WTC11 (cell line): ENCODE results near the gene IZUMO4. TPM values are rescaled to one million over a fixed set of nuclear protein-coding genes. Genes with fewer than 3 reads are reported as not detected.
A peak's percentile ranks its signal among the peaks of the same experiment; 100 is the strongest.

ENCODE experiments used
- AFF4 ChIP-seq: sonication (generic); formaldehyde crosslinking; IDR thresholded peaks from 2 replicates; pipeline ENCODE4 v1.8.1; 2023; ENCODE audit warnings: mild to moderate bottlenecking, missing genetic modification reagents, borderline replicate concordance
- CBFB ChIP-seq: sonication (generic); formaldehyde crosslinking; IDR thresholded peaks from 2 replicates; pipeline ENCODE4 v1.8.1; 2022; ENCODE audit warnings: mild to moderate bottlenecking, low read depth, missing genetic modification reagents
- ETV6 ChIP-seq: sonication (generic); formaldehyde crosslinking; IDR thresholded peaks from 2 replicates; pipeline ENCODE4 v1.8.1; 2022; ENCODE audit warnings: mild to moderate bottlenecking, missing genetic modification reagents
- FOXK1 ChIP-seq: sonication (generic); formaldehyde crosslinking; IDR thresholded peaks from 2 replicates; pipeline ENCODE4 v1.8.0; 2022; ENCODE audit warnings: mild to moderate bottlenecking, moderate library complexity, missing genetic modification reagents
- FOXP1 ChIP-seq: sonication (generic); formaldehyde crosslinking; IDR thresholded peaks from 2 replicates; pipeline ENCODE4 v1.8.0; 2022; ENCODE audit warnings: missing genetic modification reagents, mild to moderate bottlenecking, moderate library complexity, borderline replicate concordance
- HMGA2 ChIP-seq: fragments of 250-450 bp; sonication (Bioruptor Pico); IDR thresholded peaks from 2 replicates; pipeline ENCODE4 v1.4.0; 2021; ENCODE audit warnings: mild to moderate bottlenecking, moderate library complexity
- KAT7 ChIP-seq: sonication (generic); formaldehyde crosslinking; IDR thresholded peaks from 2 replicates; pipeline ENCODE4 v1.8.1; 2023; ENCODE audit warnings: missing genetic modification reagents, mild to moderate bottlenecking, borderline replicate concordance
- NFYB ChIP-seq: sonication (generic); formaldehyde crosslinking; conservative IDR thresholded peaks from 2 replicates; pipeline ENCODE4 v1.8.0; 2022; ENCODE audit warnings: low read depth, missing genetic modification reagents
- NR3C1 ChIP-seq: sonication (generic); formaldehyde crosslinking; conservative IDR thresholded peaks from 2 replicates; pipeline ENCODE4 v1.8.1; 2023; ENCODE audit warnings: low read depth, mild to moderate bottlenecking, missing genetic modification reagents
- PRRX2 ChIP-seq: fragments of 250-450 bp; sonication (Bioruptor Pico); IDR thresholded peaks from 2 replicates; pipeline ENCODE4 v1.8.0; 2021; ENCODE audit warnings: mild to moderate bottlenecking
- RORB ChIP-seq: fragments of 250-450 bp; sonication (Bioruptor Pico); IDR thresholded peaks from 2 replicates; pipeline ENCODE4 v1.9.0; 2021; ENCODE audit warnings: mild to moderate bottlenecking
- SMAD3 ChIP-seq: sonication (generic); formaldehyde crosslinking; IDR thresholded peaks from 2 replicates; pipeline ENCODE4 v1.8.0; 2022; ENCODE audit warnings: missing genetic modification reagents, mild to moderate bottlenecking, borderline replicate concordance
- SOX15 ChIP-seq: fragments of 250-450 bp; sonication (Bioruptor Pico); IDR thresholded peaks from 2 replicates; pipeline ENCODE4 v1.9.0; 2021; ENCODE audit warnings: mild to moderate bottlenecking
- STAT6 ChIP-seq: sonication (generic); formaldehyde crosslinking; conservative IDR thresholded peaks from 2 replicates; pipeline ENCODE4 v1.8.1; 2023; ENCODE audit warnings: mild to moderate bottlenecking, low read depth, missing genetic modification reagents, moderate library complexity
- TEAD4 ChIP-seq: sonication (generic); formaldehyde crosslinking; IDR thresholded peaks from 2 replicates; pipeline ENCODE4 v1.8.0; 2022; ENCODE audit warnings: mild to moderate bottlenecking, missing genetic modification reagents
- ZNF512 ChIP-seq: sonication (generic); formaldehyde crosslinking; IDR thresholded peaks from 2 replicates; pipeline ENCODE4 v1.8.1; 2022; ENCODE audit warnings: missing genetic modification reagents, borderline replicate concordance
- ZSCAN18 ChIP-seq: fragments of 250-450 bp; sonication (Bioruptor Pico); IDR thresholded peaks from 2 replicates; pipeline ENCODE4 v2.1.2; 2022; ENCODE audit warnings: mild to moderate bottlenecking, moderate library complexity
- total RNA-seq: library from RNA; stranded (reverse); gene quantifications from 3 replicates; pipeline ENCODE4 v1.2.3, GENCODE V29; 2021
- TF ChIP-seq, protein P1 (sequence below): sonication (generic); formaldehyde crosslinking; IDR thresholded peaks from 2 replicates; pipeline ENCODE4 v1.8.1; 2023; ENCODE audit warnings: mild to moderate bottlenecking, missing genetic modification reagents
- TF ChIP-seq, protein P2 (sequence below): fragments of 250-450 bp; sonication (Bioruptor Pico); conservative IDR thresholded peaks from 2 replicates; pipeline ENCODE4 v1.9.0; 2021; ENCODE audit warnings: mild to moderate bottlenecking
- TF ChIP-seq, protein P3 (sequence below): sonication (generic); formaldehyde crosslinking; IDR thresholded peaks from 2 replicates; pipeline ENCODE4 v1.8.0; 2022; ENCODE audit warnings: missing genetic modification reagents

IZUMO4 gene
- total RNA-seq, 1 experiment from 2014 or later = 1.9 TPM

- TF ChIP-seq STAT6 (CRISPR knock-in tag) = no peak
- no peak for TF ChIP-seq AFF4
- no peak for TF ChIP-seq TEAD4 (CRISPR knock-in tag)
- TF ChIP-seq ETV6 (CRISPR knock-in tag) = peak; percentile 57; the same call in 1 of the 2 replicates
- TF ChIP-seq SOX15 (CRISPR knock-in tag) = no peak
- TF ChIP-seq NR3C1 (CRISPR knock-in tag) = no peak
- no peak; the same call in 1 of the 2 replicates for TF ChIP-seq KAT7
- TF ChIP-seq NFYB (CRISPR knock-in tag) = no peak; the same call in 1 of the 2 replicates
- TF ChIP-seq, protein P1, sequence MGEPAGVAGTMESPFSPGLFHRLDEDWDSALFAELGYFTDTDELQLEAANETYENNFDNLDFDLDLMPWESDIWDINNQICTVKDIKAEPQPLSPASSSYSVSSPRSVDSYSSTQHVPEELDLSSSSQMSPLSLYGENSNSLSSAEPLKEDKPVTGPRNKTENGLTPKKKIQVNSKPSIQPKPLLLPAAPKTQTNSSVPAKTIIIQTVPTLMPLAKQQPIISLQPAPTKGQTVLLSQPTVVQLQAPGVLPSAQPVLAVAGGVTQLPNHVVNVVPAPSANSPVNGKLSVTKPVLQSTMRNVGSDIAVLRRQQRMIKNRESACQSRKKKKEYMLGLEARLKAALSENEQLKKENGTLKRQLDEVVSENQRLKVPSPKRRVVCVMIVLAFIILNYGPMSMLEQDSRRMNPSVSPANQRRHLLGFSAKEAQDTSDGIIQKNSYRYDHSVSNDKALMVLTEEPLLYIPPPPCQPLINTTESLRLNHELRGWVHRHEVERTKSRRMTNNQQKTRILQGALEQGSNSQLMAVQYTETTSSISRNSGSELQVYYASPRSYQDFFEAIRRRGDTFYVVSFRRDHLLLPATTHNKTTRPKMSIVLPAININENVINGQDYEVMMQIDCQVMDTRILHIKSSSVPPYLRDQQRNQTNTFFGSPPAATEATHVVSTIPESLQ (CRISPR knock-in tag) = no peak
- peak; percentile 92 for TF ChIP-seq PRRX2 (CRISPR knock-in tag)
- no peak for TF ChIP-seq HMGA2 (CRISPR knock-in tag)
- peak; percentile 63; the same call in 1 of the 2 replicates for TF ChIP-seq FOXP1 (CRISPR knock-in tag)
- peak; percentile 76; the same call in 1 of the 2 replicates for TF ChIP-seq RORB (CRISPR knock-in tag)
- TF ChIP-seq, protein P2, sequence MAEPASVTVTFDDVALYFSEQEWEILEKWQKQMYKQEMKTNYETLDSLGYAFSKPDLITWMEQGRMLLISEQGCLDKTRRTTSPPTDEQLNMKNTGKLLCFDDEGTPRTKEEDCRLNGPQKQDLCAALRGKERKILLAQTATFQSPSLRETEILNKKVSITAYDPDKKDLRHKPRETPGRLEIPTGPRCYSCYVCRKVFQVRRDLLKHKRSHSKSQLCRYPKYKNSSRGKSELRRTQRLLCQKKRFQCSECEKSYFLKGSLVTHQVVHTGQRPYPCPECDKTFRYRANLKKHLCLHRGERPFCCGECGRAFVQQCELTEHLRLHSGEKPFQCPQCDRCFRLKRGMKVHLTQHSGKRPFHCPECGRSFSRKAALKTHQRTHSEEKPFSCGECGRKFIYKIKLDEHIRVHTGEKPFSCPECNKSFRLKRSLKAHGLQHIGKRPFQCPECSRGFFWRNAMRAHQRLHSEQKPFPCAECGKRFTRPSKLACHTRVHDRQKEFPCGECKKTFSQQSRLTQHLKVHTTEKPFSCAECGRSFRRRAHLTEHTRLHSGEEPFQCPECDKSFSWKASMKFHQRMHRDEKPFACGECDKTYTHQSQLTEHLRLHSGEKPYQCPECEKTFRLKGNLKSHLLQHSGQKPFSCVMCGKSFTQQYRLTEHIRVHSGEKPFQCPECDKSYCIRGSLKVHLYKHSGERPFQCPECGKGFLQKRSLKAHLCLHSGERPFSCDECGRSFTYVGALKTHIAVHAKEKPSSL = no peak
- TF ChIP-seq CBFB (CRISPR knock-in tag) = no peak
- TF ChIP-seq FOXK1 (CRISPR knock-in tag) = no peak; the same call in 1 of the 2 replicates
- no peak for TF ChIP-seq SMAD3 (CRISPR knock-in tag)
- TF ChIP-seq ZSCAN18 = peak; percentile 29; the same call in 1 of the 2 replicates
- no peak for TF ChIP-seq ZNF512 (CRISPR knock-in tag)
- TF ChIP-seq, protein P3, sequence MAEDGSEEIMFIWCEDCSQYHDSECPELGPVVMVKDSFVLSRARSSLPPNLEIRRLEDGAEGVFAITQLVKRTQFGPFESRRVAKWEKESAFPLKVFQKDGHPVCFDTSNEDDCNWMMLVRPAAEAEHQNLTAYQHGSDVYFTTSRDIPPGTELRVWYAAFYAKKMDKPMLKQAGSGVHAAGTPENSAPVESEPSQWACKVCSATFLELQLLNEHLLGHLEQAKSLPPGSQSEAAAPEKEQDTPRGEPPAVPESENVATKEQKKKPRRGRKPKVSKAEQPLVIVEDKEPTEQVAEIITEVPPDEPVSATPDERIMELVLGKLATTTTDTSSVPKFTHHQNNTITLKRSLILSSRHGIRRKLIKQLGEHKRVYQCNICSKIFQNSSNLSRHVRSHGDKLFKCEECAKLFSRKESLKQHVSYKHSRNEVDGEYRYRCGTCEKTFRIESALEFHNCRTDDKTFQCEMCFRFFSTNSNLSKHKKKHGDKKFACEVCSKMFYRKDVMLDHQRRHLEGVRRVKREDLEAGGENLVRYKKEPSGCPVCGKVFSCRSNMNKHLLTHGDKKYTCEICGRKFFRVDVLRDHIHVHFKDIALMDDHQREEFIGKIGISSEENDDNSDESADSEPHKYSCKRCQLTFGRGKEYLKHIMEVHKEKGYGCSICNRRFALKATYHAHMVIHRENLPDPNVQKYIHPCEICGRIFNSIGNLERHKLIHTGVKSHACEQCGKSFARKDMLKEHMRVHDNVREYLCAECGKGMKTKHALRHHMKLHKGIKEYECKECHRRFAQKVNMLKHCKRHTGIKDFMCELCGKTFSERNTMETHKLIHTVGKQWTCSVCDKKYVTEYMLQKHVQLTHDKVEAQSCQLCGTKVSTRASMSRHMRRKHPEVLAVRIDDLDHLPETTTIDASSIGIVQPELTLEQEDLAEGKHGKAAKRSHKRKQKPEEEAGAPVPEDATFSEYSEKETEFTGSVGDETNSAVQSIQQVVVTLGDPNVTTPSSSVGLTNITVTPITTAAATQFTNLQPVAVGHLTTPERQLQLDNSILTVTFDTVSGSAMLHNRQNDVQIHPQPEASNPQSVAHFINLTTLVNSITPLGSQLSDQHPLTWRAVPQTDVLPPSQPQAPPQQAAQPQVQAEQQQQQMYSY (CRISPR knock-in tag) = no peak
These were observed 45.5 kb upstream of the IZUMO4 start, which contains the start of gene MKNK2 (continued) for GRCh38 chr19:2050991-2051772.
